Omental fat pad (tissue), 4 donors: ENCODE measurements around the gene ABCA3. TPM values are rescaled to one million over a fixed set of nuclear protein-coding genes. Genes with fewer than 3 reads are reported as not detected.

Experiments used
- ATAC-seq: fragments of 150-250 bp; one replicate; pipeline ENCODE4 v1.9.1; 2016; ENCODE audit warnings: mild to moderate bottlenecking, moderate library complexity; ENCODE audit not compliant: low FRiP score
- DNase-seq: peaks from one replicate; pipeline ENCODE4 v3.0.0-alpha.2; 2019; ENCODE audit warnings: low spot score
- CTCF ChIP-seq, 3 donors: fragments of 450-650 bp; IDR thresholded peaks; one replicate each; pipeline ENCODE4 v1.5.1; 2016 to 2017; ENCODE audit warnings: antibody characterized with exemption in 3 of 3, mild to moderate bottlenecking in 3 of 3, moderate library complexity in 2 of 3
- total RNA-seq, 4 donors: library from RNA; depleted of rRNA; stranded (reverse); fragments of >200 nt; gene quantifications; one replicate each; pipeline ENCODE4 v1.1.0, GENCODE V29; 2016

Gene ABCA3
- total RNA-seq, 4 donors from 2014 or later: 6.6 to 19.0 (median 8.0) TPM

GRCh38 chr16:2231016-2231931 lies 109.3 kb downstream of the ABCA3 start:
- no peak for DNase-seq
- TF ChIP-seq CTCF (IDR thresholded peaks at IDR 0.05): no peak

GRCh38 chr16:2230376-2230775 lies 110.2 kb downstream of the ABCA3 start:
- DNase-seq: no peak
- TF ChIP-seq CTCF (IDR thresholded peaks at IDR 0.05): no peak
- no peak for ATAC-seq

More at GRCh38 chr16:2231016-2231931, 109.3 kb downstream of the ABCA3 start:
- no peak for ATAC-seq

- no peak for TF ChIP-seq CTCF (IDR thresholded peaks at IDR 0.05)
- DNase-seq (no peak), ATAC-seq (no peak)
These were observed 110.8 kb downstream of the ABCA3 start for GRCh38 chr16:2229632-2230250.

GRCh38 chr16:2229091-2229490 lies 111.4 kb downstream of the ABCA3 start:
- ATAC-seq (no peak), DNase-seq (no peak)
- no peak for TF ChIP-seq CTCF (IDR thresholded peaks at IDR 0.05)

GRCh38 chr16:2228161-2228824 lies 112.2 kb downstream of the ABCA3 start:
- no peak for ATAC-seq
- TF ChIP-seq CTCF (IDR thresholded peaks at IDR 0.05): no peak
- no peak for DNase-seq

- no peak for DNase-seq
- no peak for TF ChIP-seq CTCF (IDR thresholded peaks at IDR 0.05)
- ATAC-seq: no peak
These were observed 113.6 kb downstream of the ABCA3 start for GRCh38 chr16:2226918-2227317.
